SK-N-SH (cell line): Measurements from ENCODE around the gene FDPS. TPM values are rescaled to one million over a fixed set of nuclear protein-coding genes. Genes with fewer than 3 reads are reported as not detected.

ENCODE experiments used
- CTCF ChIA-PET: fragments of 300-600, 350-600 bp; formaldehyde crosslinking; extraction: SDS; loops from one replicate; lab custom pipeline; 2021; lab: Yijun Ruan, JAX
- POLR2A ChIA-PET: fragments of 350-600 bp; sonication (Branson Sonifier 250); formaldehyde crosslinking; extraction: SDS; loops from one replicate; lab custom pipeline; 2020; ENCODE audit warnings: antibody characterized with exemption, inconsistent platforms; lab: Yijun Ruan, JAX
- DNase-seq: peaks from one replicate; pipeline ENCODE4 v3.0.0; 2012
- H2AFZ ChIP-seq: fragments of 200-600 bp; sonication (generic); 2 replicates; pipeline ENCODE4 v1.8.1; 2016; ENCODE audit warnings: antibody characterized with exemption, mild to moderate bottlenecking, low read depth
- H3F3A ChIP-seq: fragments of 200-600 bp; sonication (generic); replicated peaks from 2 replicates; pipeline ENCODE3; 2016; ENCODE audit warnings: antibody characterized with exemption, mild to moderate bottlenecking; ENCODE audit not compliant: insufficient read depth
- H3K27ac ChIP-seq, 2 experiments: fragments of 200-500 bp in 1 of 2; fragments of 200-600 bp in 1 of 2; sonication (Bioruptor generic) in 1 of 2; sonication (generic), shearing (Covaris generic) in 1 of 2; 2 replicates each; pipeline versions ENCODE4 v1.5.1 to v1.6.1; 2014 to 2016; ENCODE audit warnings: low read depth in 2 of 2, inconsistent platforms in 1 of 2, low read length in 1 of 2, mild to moderate bottlenecking in 1 of 2, mixed read lengths in 1 of 2
- H3K27me3 ChIP-seq: fragments of 200-600 bp; sonication (generic), shearing (Covaris generic); 2 replicates; pipeline ENCODE4 v1.6.1; 2016; ENCODE audit warnings: mixed run types; ENCODE audit not compliant: insufficient read depth
- H3K36me3 ChIP-seq, 2 experiments: fragments of 200-500 bp in 1 of 2; fragments of 200-600 bp in 1 of 2; sonication (Bioruptor generic) in 1 of 2; sonication (generic) in 1 of 2; replicated peaks in 1 of 2; 2 replicates each; pipeline versions ENCODE3 to v1.5.1; 2014 to 2016; ENCODE audit warnings: low read length in 1 of 2, mild to moderate bottlenecking in 1 of 2; ENCODE audit not compliant: insufficient read depth in 2 of 2, control insufficient read depth in 1 of 2
- H3K4me1 ChIP-seq, 2 experiments: fragments of 200-500 bp in 1 of 2; fragments of 200-600 bp in 1 of 2; sonication (Bioruptor generic) in 1 of 2; sonication (generic), shearing (Covaris generic) in 1 of 2; 2 replicates each; pipeline versions ENCODE4 v1.5.1 to v1.6.1; 2014 to 2016; ENCODE audit warnings: low read depth in 1 of 2, low read length in 1 of 2, mixed run types in 1 of 2; ENCODE audit not compliant: insufficient read depth in 2 of 2, control insufficient read depth in 1 of 2
- H3K4me2 ChIP-seq: fragments of 200-600 bp; sonication (generic), shearing (Covaris generic); 2 replicates; pipeline ENCODE4 v1.6.1; 2017; ENCODE audit warnings: mixed run types
- H3K4me3 ChIP-seq, 2 experiments: fragments of 200-500 bp in 1 of 2; fragments of 200-600 bp in 1 of 2; sonication (Bioruptor generic) in 1 of 2; sonication (generic), shearing (Covaris generic) in 1 of 2; 2 replicates each; pipeline versions ENCODE4 v1.5.1 to v1.8.1; 2014 to 2016; ENCODE audit warnings: low read depth in 2 of 2, inconsistent platforms in 1 of 2, low read length in 1 of 2, mild to moderate bottlenecking in 1 of 2, mixed read lengths in 1 of 2, moderate library complexity in 1 of 2
- H3K79me2 ChIP-seq: fragments of 200-600 bp; sonication (generic); 2 replicates; pipeline ENCODE4 v1.8.1; 2017; ENCODE audit warnings: mild to moderate bottlenecking; ENCODE audit not compliant: insufficient read depth
- H3K9ac ChIP-seq: fragments of 200-600 bp; sonication (generic); 2 replicates; pipeline ENCODE4 v1.6.1; 2017; ENCODE audit warnings: mixed run types
- H3K9me2 ChIP-seq: fragments of 200-600 bp; sonication (generic); 2 replicates; pipeline ENCODE4 v1.6.1; 2017; ENCODE audit warnings: mixed run types
- H3K9me3 ChIP-seq: fragments of 200-600 bp; sonication (generic); 2 replicates; pipeline ENCODE4 v1.6.1; 2017; ENCODE audit warnings: mixed run types, mild to moderate bottlenecking, moderate library complexity
- H4K20me1 ChIP-seq: fragments of 200-600 bp; sonication (generic); 2 replicates; pipeline ENCODE4 v1.6.1; 2017; ENCODE audit warnings: mild to moderate bottlenecking, mixed run types; ENCODE audit not compliant: insufficient read depth
- ELF1 ChIP-seq: IDR thresholded peaks from 2 replicates; pipeline ENCODE4 v1.4.0; 2012
- NRF1 ChIP-seq: IDR thresholded peaks from 2 replicates; pipeline ENCODE4 v1.6.1; 2012; ENCODE audit warnings: low read depth, mild to moderate bottlenecking, low read length
- RFX5 ChIP-seq: IDR thresholded peaks from 2 replicates; pipeline ENCODE4 v1.6.1; 2012; ENCODE audit warnings: mild to moderate bottlenecking, improper control_type of control experiment, low read length
- TAF1 ChIP-seq: IDR thresholded peaks from 2 replicates; pipeline ENCODE4 v1.6.1; 2012; ENCODE audit warnings: low read depth, mild to moderate bottlenecking, low read length, moderate library complexity, borderline replicate concordance
- TCF12 ChIP-seq: IDR thresholded peaks from 2 replicates; pipeline ENCODE4 v1.4.0; 2012
- YY1 ChIP-seq: IDR thresholded peaks from 2 replicates; pipeline ENCODE4 v1.4.0; 2012; ENCODE audit warnings: low read depth, mild to moderate bottlenecking
- WGBS: methylation state at CpG from one replicate; pipeline ENCODE4 v1.1.6; 2017; ENCODE audit warnings: low lambda C conversion rate; 5-methylcytosine and 5-hydroxymethylcytosine counted together
- polyA plus RNA-seq, 3 experiments: library from polyadenylated mRNA; depleted of rRNA; stranded (reverse); fragments of >200 nt; gene quantifications; 2 replicates each; pipeline ENCODE4 v1.2.3, GENCODE V29; 2012
- TF ChIP-seq, protein P1 (sequence below): IDR thresholded peaks from 2 replicates; pipeline ENCODE4 v1.6.1; 2012; ENCODE audit warnings: mild to moderate bottlenecking, low read depth, low read length, moderate library complexity

The FDPS gene
- polyA plus RNA-seq, 1 of the 3 experiments (the other 2 are of a cell fraction): 126 TPM

DNA sequence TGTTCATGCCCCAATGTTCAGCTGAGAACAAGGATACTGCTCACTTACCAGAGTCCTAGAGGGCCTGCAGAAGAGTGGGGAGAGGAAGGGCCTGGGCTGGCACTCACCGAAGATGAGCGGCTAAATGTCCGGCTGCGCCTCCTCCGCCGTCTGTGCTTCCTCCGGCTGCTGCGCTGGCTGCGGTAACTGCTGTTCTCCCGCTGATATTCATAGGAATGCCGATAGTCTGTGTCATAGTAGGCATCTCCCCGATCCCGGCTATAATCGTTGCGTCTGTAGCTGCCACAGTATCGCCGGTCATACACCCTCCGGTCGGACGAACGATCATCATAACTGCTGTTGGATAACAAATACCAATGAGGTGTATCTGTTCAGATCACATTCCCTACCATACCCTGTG is 39.3 kb upstream of the FDPS start (continued):
- TF ChIP-seq, protein P1, sequence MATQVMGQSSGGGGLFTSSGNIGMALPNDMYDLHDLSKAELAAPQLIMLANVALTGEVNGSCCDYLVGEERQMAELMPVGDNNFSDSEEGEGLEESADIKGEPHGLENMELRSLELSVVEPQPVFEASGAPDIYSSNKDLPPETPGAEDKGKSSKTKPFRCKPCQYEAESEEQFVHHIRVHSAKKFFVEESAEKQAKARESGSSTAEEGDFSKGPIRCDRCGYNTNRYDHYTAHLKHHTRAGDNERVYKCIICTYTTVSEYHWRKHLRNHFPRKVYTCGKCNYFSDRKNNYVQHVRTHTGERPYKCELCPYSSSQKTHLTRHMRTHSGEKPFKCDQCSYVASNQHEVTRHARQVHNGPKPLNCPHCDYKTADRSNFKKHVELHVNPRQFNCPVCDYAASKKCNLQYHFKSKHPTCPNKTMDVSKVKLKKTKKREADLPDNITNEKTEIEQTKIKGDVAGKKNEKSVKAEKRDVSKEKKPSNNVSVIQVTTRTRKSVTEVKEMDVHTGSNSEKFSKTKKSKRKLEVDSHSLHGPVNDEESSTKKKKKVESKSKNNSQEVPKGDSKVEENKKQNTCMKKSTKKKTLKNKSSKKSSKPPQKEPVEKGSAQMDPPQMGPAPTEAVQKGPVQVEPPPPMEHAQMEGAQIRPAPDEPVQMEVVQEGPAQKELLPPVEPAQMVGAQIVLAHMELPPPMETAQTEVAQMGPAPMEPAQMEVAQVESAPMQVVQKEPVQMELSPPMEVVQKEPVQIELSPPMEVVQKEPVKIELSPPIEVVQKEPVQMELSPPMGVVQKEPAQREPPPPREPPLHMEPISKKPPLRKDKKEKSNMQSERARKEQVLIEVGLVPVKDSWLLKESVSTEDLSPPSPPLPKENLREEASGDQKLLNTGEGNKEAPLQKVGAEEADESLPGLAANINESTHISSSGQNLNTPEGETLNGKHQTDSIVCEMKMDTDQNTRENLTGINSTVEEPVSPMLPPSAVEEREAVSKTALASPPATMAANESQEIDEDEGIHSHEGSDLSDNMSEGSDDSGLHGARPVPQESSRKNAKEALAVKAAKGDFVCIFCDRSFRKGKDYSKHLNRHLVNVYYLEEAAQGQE: no peak
- no peak for TF ChIP-seq NRF1

DNA sequence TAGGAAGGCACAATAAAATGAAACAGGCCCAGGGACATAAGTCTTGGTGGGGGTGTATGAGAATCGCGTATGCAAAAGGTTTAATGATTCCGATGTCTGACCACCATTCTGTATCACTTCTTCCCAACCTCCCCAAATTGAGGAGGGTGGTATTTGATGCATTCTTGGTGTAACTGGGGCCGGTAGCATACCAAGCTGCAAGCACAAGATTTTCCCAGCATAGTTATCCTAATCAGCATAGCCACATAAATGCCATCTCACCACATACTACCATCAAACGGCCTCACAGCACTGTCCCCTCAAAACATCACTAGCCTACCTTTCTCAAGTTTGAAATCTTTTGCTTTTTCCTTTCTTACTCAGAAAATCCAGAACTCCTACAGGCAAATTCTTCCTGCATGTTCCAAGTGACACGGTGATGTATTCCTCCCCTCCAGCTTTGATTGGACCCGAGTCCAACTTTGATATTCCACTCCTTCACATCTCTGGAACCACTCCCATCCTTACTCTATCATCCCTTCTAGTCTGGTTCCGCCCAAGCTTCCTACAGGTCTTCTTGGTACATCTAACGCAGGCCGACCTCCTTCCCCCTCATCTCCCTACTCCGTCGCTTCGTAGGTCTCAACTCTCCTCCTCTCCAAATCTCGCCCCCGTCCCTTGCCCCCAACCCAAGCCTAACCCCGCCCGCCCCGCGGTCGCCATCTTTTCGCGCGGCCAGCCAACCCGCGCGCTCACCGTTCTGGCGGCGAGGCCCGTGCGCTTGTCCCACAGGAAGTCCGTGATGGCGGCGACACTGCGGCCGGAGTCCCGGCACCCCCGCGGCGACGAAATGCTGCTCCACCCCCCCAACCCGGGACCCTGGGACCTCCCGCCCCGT is 36.0 kb upstream of the FDPS start:
- Histone ChIP-seq H3K79me2 (peaks cover 41% of the 10 kb centered on the region), H3K9ac (peak overlapping the region; percentile 88), H3K4me3 (peak overlapping the region; percentile 72 to 94), H3K27ac (peak overlapping the region; percentile 86 to 93)
- CTCF ChIA-PET: interaction anchor here (0.8 to 13.2 kb wide), 7 partner anchors 12 to 274 kb away, joined by 3 to 126 read pairs (median 4); partner anchors contain the start of gene ENTREP3
- TF ChIP-seq TCF12 (no peak), YY1 (peak; percentile 89), ELF1 (no peak), TAF1 (no peak), RFX5 (peak; percentile 66)
- TF ChIP-seq, all 33 proteins: peak for 2
- Histone ChIP-seq H4K20me1 (peaks cover 15% of the 10 kb centered on the region), H3K4me2 (peak overlapping the region; percentile 86), H3K36me3 (peaks cover 33 to 34% of the 10 kb centered on the region in 2 experiments), H3K27me3 (no peaks in the 10 kb centered on the region), H3K4me1 (peaks cover 0 to 15% of the 10 kb centered on the region in 2 experiments; a peak in 2 of 4 replicates), H3K9me2 (no peaks in the 10 kb centered on the region), H3F3A (peaks cover 12% of the 10 kb centered on the region), H3K9me3 (no peaks in the 10 kb centered on the region), H2AFZ (no peak overlapping the region)
- WGBS: 2% methylated on average over 39 of the region's 44 CpGs
- DNase-seq: peak; percentile 83
- POLR2A ChIA-PET: interaction anchor here (0.6 to 2.3 kb wide), 11 partner anchors 9 to 586 kb away, joined by 3 to 13 read pairs (median 5); partner anchors contain the start of genes ENTREP3, KRTCAP2, MTX1 and RUSC1
